Fibroblast of villous mesenchyme (primary cell): Measurements from ENCODE around the gene MCTS1. TPM values are rescaled to one million over a fixed set of nuclear protein-coding genes. Genes with fewer than 3 reads are reported as not detected.
A peak's percentile ranks its signal among the peaks of the same experiment; 100 is the strongest.
"Not testable (repeated sequence)": the region's sequence is repeated elsewhere in the genome, so short reads cannot be mapped to it uniquely, and the experiment has no call there.

Source experiments
- DNase-seq: peaks from one replicate; pipeline ENCODE4 v3.0.0-alpha.2; 2010; ENCODE audit warnings: low read depth
- H3K4me3 ChIP-seq: 2 replicates; pipeline ENCODE4 v1.5.1; 2011; ENCODE audit warnings: low read depth, mild to moderate bottlenecking, low read length
- total RNA-seq: library from RNA; depleted of rRNA; stranded (reverse); fragments of >200 nt; gene quantifications from 2 replicates; pipeline ENCODE4 v1.2.3, GENCODE V29; 2012
- TF ChIP-seq, protein P1 (sequence below): IDR thresholded peaks from 2 replicates; pipeline ENCODE4 v1.5.1; 2012; ENCODE audit warnings: low read depth, mild to moderate bottlenecking, low read length; ENCODE audit not compliant: insufficient read depth

MCTS1 gene
- total RNA-seq, 1 donor: 47.1 TPM

DNA sequence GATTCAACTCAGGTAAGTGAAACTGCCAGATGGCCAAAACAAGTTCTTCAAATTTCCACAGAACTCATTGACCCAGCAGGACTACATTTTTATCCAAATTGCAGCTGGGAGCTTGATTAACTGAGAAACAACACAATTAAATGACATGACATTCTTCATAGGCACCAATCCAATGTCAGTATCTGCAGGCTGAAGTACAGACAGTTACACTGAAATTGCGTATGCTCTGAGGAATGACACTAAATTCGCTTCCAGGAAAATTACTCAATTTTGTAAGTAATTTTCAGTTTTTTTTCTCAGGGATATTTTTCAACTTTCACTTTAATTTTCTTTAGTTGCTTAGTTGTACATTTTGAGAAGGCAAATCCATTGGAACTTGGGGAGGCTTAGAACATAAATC lies 21.5 kb downstream of the MCTS1 start:
- H3K4me3 ChIP-seq: no peak overlapping the region
- TF ChIP-seq, protein P1, sequence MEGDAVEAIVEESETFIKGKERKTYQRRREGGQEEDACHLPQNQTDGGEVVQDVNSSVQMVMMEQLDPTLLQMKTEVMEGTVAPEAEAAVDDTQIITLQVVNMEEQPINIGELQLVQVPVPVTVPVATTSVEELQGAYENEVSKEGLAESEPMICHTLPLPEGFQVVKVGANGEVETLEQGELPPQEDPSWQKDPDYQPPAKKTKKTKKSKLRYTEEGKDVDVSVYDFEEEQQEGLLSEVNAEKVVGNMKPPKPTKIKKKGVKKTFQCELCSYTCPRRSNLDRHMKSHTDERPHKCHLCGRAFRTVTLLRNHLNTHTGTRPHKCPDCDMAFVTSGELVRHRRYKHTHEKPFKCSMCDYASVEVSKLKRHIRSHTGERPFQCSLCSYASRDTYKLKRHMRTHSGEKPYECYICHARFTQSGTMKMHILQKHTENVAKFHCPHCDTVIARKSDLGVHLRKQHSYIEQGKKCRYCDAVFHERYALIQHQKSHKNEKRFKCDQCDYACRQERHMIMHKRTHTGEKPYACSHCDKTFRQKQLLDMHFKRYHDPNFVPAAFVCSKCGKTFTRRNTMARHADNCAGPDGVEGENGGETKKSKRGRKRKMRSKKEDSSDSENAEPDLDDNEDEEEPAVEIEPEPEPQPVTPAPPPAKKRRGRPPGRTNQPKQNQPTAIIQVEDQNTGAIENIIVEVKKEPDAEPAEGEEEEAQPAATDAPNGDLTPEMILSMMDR: no peak
- DNase-seq: peak; percentile 55

DNA sequence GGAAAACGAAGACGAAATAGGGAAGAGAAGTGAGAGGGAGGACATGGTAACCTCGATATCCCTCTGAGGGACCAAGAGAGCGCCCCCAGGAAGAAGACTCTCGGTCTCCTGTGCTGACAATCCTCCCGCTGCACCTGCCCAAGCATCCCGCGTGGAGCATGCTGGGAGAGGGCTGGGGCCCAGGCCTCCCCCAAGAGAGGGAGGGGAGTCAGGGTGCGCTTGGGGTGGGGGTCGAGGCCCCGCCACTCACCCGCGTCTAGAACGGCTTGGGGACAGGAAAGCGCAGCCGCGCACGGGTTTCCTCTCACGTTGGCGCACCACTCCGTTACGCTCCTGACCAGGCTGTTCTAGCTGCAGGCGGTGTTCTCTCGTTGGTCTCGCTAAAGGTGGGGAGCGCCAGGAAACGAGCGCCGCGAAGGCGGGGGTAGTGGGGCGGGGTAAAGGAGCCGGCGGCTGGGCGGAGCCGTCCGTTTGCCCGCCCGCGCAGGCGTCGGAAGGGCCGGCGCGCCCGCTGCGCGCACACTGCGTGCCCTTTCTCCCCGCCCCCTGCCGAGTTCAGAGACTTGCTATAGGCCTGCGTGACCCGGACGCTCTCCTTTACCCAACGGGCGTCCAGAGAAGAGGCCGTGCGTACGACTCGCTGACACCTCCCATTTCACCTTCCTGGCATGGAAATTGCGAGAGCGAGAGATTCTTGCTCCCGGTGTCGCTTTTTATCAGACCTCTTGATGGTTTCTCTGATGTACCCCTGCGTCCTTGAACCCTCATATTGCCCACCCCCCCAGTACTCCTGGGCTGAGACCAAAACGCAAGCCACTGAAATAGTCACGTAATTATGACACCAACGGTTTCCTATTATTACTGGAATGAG lies 26.0 kb downstream of the MCTS1 start, which contains the start of gene C1GALT1C1:
TSS of gene C1GALT1C1 (minus strand) at position 388 of the 871 bp plus-strand sequence. CDS start 2,888 bp downstream, outside the sequence.
- peak; percentile 91 for DNase-seq
- peak within 1 kb of the TSS; percentile 79 for H3K4me3 ChIP-seq
- TF ChIP-seq, protein P1: no peak

DNA sequence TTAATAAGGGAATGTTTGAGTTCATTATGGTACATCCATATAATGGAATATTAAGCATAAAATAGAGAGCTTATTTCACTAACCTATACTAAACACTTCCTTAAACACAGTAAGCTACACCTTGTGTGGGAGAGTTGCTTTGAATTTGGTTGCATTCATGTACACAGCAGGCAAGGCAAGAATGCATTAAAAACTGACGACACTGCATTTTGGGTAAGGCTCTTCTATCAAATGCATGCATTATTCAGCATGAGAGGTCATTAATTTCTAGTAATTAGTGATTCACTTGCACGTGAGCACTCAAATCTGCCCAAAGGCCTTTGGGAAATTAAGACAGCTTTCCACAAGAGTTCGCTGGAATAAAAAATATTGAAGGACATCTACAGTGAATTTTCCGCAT lies 34.7 kb downstream of the MCTS1 start:
- DNase-seq: no peak
- H3K4me3 ChIP-seq: no peak overlapping the region
- TF ChIP-seq, protein P1: no peak

DNA sequence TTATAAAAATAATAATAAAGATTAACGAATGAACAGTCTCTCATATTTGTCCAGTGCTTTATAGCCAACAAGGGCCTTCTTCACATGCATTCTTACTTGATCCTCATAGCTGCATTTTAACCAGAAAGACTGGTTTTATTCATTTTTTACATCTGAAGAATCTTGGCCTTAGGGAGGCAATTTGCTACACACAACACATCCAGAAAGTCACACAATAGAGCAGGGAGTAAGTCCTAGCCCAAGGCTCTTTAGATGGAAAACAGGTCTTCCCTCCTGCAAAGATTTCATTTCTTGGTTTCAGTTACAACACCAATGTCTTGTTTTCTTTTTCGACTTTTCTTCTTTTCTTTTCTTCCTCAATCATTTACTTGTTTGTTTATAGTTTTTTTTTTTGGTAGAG lies 39.0 kb downstream of the MCTS1 start:
- TF ChIP-seq, protein P1: no peak
- H3K4me3 ChIP-seq: no peak overlapping the region
- no peak for DNase-seq

DNA sequence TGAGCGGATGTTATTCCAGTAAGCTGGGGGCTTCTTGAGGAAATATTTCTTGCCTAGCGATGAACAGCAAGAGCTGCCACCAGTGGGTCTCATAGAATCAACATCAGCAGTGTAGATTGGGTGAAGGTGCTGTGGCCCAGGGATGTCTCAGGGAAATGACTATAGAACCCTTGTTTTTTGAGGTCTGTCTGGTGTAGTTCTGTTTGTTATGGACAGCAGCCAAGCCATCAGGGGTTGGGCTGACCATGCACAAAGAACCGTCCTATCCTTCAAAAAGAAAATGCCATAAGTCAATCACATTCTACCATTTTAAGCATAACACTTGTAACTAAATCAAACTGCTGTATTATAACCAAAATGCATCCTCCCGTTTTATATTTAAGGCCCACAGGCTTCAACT lies 43.2 kb downstream of the MCTS1 start:
- no peak for DNase-seq
- TF ChIP-seq, protein P1: no peak
- no peak overlapping the region for H3K4me3 ChIP-seq

DNA sequence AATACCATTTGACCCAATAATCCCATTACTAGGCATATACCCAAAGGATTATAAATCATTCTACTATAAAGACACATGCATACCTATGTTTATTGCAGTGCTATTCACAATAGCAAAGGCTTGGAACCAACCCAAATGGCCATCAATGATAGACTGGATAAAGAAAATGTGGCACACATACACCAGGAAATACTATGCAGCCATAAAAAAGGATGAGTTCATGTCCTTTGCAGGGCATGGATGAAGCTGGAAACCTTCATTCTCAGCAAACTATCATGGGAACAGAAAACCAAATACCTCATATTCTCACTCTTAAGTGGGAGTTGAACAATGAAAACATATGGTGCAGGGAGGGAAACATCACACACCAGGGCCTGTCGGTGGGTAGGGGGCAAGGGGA lies 48.4 kb downstream of the MCTS1 start:
- H3K4me3 ChIP-seq, DNase-seq: not testable (repeated sequence)

DNA sequence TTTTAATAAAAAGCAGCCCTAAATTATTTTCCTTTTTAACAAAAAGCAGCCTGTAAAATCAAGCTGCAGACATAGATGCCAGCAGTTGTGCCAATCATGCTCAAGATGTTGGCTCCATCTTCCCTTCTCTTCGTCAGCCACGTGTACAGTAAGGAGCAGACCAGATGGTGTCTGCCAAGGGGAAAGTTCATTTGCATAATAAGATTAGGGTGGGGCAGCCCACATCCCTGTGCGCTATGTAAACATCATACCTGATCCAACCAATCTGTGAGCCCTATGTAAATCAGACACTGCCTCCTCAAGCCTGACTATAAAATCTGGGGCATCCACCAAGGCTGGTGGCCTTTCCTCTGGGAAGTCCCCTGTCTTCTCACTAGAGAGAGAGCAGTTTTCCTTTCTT lies 49.1 kb downstream of the MCTS1 start:
- H3K4me3 ChIP-seq: no peak overlapping the region
- TF ChIP-seq, protein P1: no peak
- no peak for DNase-seq
